H1 (cell line): ENCODE results near the gene GALNT11. TPM values are rescaled to one million over a fixed set of nuclear protein-coding genes. Genes with fewer than 3 reads are reported as not detected.

ENCODE experiments used
- CTCF ChIA-PET: fragments of 300-600 bp; sonication (Branson Sonifier 250); formaldehyde crosslinking; loops from one replicate; lab custom pipeline; 2021; ENCODE audit not compliant: partially characterized antibody; lab: Charles Lee
- POLR2A ChIA-PET: fragments of 300-600 bp; sonication (Branson Sonifier 250); formaldehyde crosslinking; loops from one replicate; lab custom pipeline; 2021; ENCODE audit warnings: inconsistent platforms; ENCODE audit not compliant: partially characterized antibody; lab: Charles Lee
- DNase-seq, 2 experiments: peaks; one replicate each; pipeline versions ENCODE4 v3.0.0 to v3.0.0-alpha.2; 2010 to 2022; ENCODE audit warnings: low spot score in 2 of 2, low read depth in 1 of 2, mixed read lengths in 1 of 2
- FAIRE-seq: peaks from 2 replicates; lab custom pipeline; 2011; peaks lifted over from hg19 to GRCh38; lab: Jason Lieb, UNC
- H2AFZ ChIP-seq: 2 replicates; pipeline ENCODE4 v1.8.1; 2012; ENCODE audit warnings: low read length, inconsistent platforms
- H2AK5ac ChIP-seq: 2 replicates; pipeline ENCODE4 v1.6.1; 2013; ENCODE audit warnings: low read depth, low read length
- H2BK120ac ChIP-seq: replicated peaks from 2 replicates; pipeline ENCODE3; 2013; ENCODE audit warnings: low read depth, low read length, inconsistent platforms
- H2BK12ac ChIP-seq: 2 replicates; pipeline ENCODE4 v1.6.1; 2013; ENCODE audit warnings: low read depth, low read length
- H2BK15ac ChIP-seq: 2 replicates; pipeline ENCODE4 v1.6.1; 2013; ENCODE audit warnings: low read length
- H2BK20ac ChIP-seq: 2 replicates; pipeline ENCODE4 v1.6.1; 2013; ENCODE audit warnings: low read length
- H2BK5ac ChIP-seq: 2 replicates; pipeline ENCODE4 v1.6.1; 2013; ENCODE audit warnings: low read depth, low read length
- H3K14ac ChIP-seq: 2 replicates; pipeline ENCODE4 v1.6.1; 2013; ENCODE audit warnings: inconsistent platforms; ENCODE audit not compliant: insufficient read length
- H3K18ac ChIP-seq: 2 replicates; pipeline ENCODE4 v1.6.1; 2013; ENCODE audit warnings: low read length; ENCODE audit errors: extremely low read depth
- H3K23ac ChIP-seq: 2 replicates; pipeline ENCODE4 v1.6.1; 2013; ENCODE audit warnings: inconsistent platforms; ENCODE audit not compliant: insufficient read length
- H3K23me2 ChIP-seq: 2 replicates; pipeline ENCODE4 v1.6.1; 2013; ENCODE audit warnings: low read depth, low read length
- H3K27ac ChIP-seq: 2 replicates; pipeline ENCODE4 v1.6.1; 2011; ENCODE audit warnings: low read depth, low read length, inconsistent platforms
- H3K27me3 ChIP-seq, 4 experiments: replicated peaks in 1 of 4; 1 replicate in 1 of 4; 2 replicates in 3 of 4; pipeline versions ENCODE4 v1.6.1 to v1.8.1; 2011 to 2013; ENCODE audit warnings: low read length in 3 of 4, mild to moderate bottlenecking in 3 of 4, inconsistent platforms in 2 of 4, mixed read lengths in 2 of 4, moderate library complexity in 1 of 4; ENCODE audit not compliant: control insufficient read depth in 3 of 4, insufficient read depth in 3 of 4; ENCODE audit errors: extremely low read depth in 1 of 4
- H3K36me3 ChIP-seq, 4 experiments: 2 replicates each; pipeline versions ENCODE4 v1.6.1 to v1.8.1; 2011 to 2013; ENCODE audit warnings: mild to moderate bottlenecking in 4 of 4, low read length in 3 of 4, moderate library complexity in 2 of 4, control low read depth in 1 of 4, inconsistent platforms in 1 of 4; ENCODE audit not compliant: insufficient read depth in 4 of 4, control insufficient read depth in 2 of 4
- H3K4ac ChIP-seq: replicated peaks from 2 replicates; pipeline ENCODE3; 2013; ENCODE audit warnings: low read length, low read depth, mixed read lengths, inconsistent platforms; ENCODE audit not compliant: insufficient read length
- H3K4me1 ChIP-seq, 4 experiments: replicated peaks in 1 of 4; 1 replicate in 1 of 4; 2 replicates in 3 of 4; pipeline versions ENCODE4 v1.6.1 to v1.8.1; 2011 to 2013; ENCODE audit warnings: low read length in 3 of 4, inconsistent platforms in 2 of 4, mixed read lengths in 1 of 4; ENCODE audit not compliant: insufficient read depth in 4 of 4, control insufficient read depth in 3 of 4
- H3K4me2 ChIP-seq, 2 experiments: 2 replicates each; pipeline versions ENCODE4 v1.6.1 to v1.8.1; 2011 to 2013; ENCODE audit warnings: low read depth in 2 of 2, low read length in 2 of 2, control low read depth in 1 of 2, inconsistent platforms in 1 of 2, mild to moderate bottlenecking in 1 of 2; ENCODE audit not compliant: insufficient read depth in 1 of 2
- H3K4me3 ChIP-seq, 4 experiments: fragments of 200-600, 300-600 bp in 1 of 4; sonication (generic), shearing (Covaris generic), sonication (Bioruptor Twin) in 1 of 4; 2 replicates each; pipeline versions ENCODE4 v1.5.1 to v1.8.1; 2011 to 2016; ENCODE audit warnings: low read length in 4 of 4, low read depth in 3 of 4, control low read depth in 2 of 4, inconsistent platforms in 2 of 4, mild to moderate bottlenecking in 2 of 4, mixed read lengths in 1 of 4, moderate library complexity in 1 of 4; ENCODE audit not compliant: insufficient read depth in 2 of 4; ENCODE audit errors: extremely low read depth in 1 of 4
- H3K56ac ChIP-seq: replicated peaks from 2 replicates; pipeline ENCODE3; 2013; ENCODE audit warnings: low read depth, mild to moderate bottlenecking, mixed read lengths, low read length, inconsistent platforms; ENCODE audit not compliant: insufficient read length
- H3K79me1 ChIP-seq: 2 replicates; pipeline ENCODE4 v1.6.1; 2013; ENCODE audit warnings: low read depth, low read length, control low read depth
- H3K79me2 ChIP-seq, 2 experiments: 2 replicates each; pipeline versions ENCODE4 v1.6.1 to v1.8.1; 2012 to 2013; ENCODE audit warnings: low read length in 2 of 2, mild to moderate bottlenecking in 2 of 2, inconsistent platforms in 1 of 2; ENCODE audit not compliant: insufficient read depth in 2 of 2, control insufficient read depth in 1 of 2
- H3K9ac ChIP-seq, 4 experiments: replicated peaks in 1 of 4; 1 replicate in 1 of 4; 2 replicates in 3 of 4; pipeline versions ENCODE4 v1.6.1 to v1.8.1; 2011 to 2013; ENCODE audit warnings: low read depth in 3 of 4, low read length in 3 of 4, control low read depth in 2 of 4, mild to moderate bottlenecking in 2 of 4, moderate library complexity in 2 of 4, inconsistent platforms in 1 of 4; ENCODE audit errors: extremely low read depth in 1 of 4
- H3K9me3 ChIP-seq, 2 experiments: 2 replicates each; pipeline versions ENCODE4 v1.6.1 to v1.8.1; 2012 to 2013; ENCODE audit warnings: mild to moderate bottlenecking in 2 of 2, moderate library complexity in 2 of 2, control low read depth in 1 of 2, inconsistent platforms in 1 of 2, low read depth in 1 of 2, low read length in 1 of 2, mixed read lengths in 1 of 2; ENCODE audit not compliant: insufficient read depth in 2 of 2
- H4K20me1 ChIP-seq, 2 experiments: replicated peaks in 1 of 2; 2 replicates each; pipeline versions ENCODE3 to v1.8.1; 2011 to 2013; ENCODE audit warnings: inconsistent platforms in 2 of 2, low read length in 2 of 2, mild to moderate bottlenecking in 1 of 2; ENCODE audit not compliant: insufficient read depth in 2 of 2, control insufficient read depth in 1 of 2
- H4K5ac ChIP-seq: 2 replicates; pipeline ENCODE4 v1.6.1; 2013; ENCODE audit warnings: low read length, low read depth, mixed read lengths, inconsistent platforms; ENCODE audit not compliant: insufficient read length
- H4K8ac ChIP-seq: 2 replicates; pipeline ENCODE4 v1.8.0; 2013; ENCODE audit warnings: mild to moderate bottlenecking, moderate library complexity, low read length, inconsistent platforms; ENCODE audit not compliant: insufficient read depth; ENCODE audit errors: extremely low read depth
- H4K91ac ChIP-seq: replicated peaks from 2 replicates; pipeline ENCODE3; 2013; ENCODE audit warnings: low read length, mixed read lengths, inconsistent platforms; ENCODE audit not compliant: insufficient read length
- HDAC6 ChIP-seq: IDR thresholded peaks from one replicate; pipeline ENCODE4 v1.7.1; 2012; ENCODE audit warnings: low read depth, mild to moderate bottlenecking, inconsistent platforms, low read length, moderate library complexity
- SAP30 ChIP-seq: fragments of 300-600 bp; sonication (generic); IDR thresholded peaks from 2 replicates; pipeline ENCODE4 v1.7.1; 2012; ENCODE audit warnings: low read length, moderate library complexity, mild to moderate bottlenecking, inconsistent platforms; ENCODE audit not compliant: insufficient read depth, insufficient replicate concordance
- SP1 ChIP-seq: IDR thresholded peaks from 2 replicates; pipeline ENCODE4 v1.6.1; 2011; ENCODE audit warnings: low read depth, low read length
- WGBS, 2 experiments: shearing (Covaris generic) in 1 of 2; methylation state at CpG; one replicate each; pipeline versions ENCODE4 v1.1.6 to v1.1.7; 2013 to 2015; ENCODE audit warnings: low lambda C conversion rate in 2 of 2, mixed read lengths in 2 of 2, inconsistent platforms in 1 of 2, low coverage in 1 of 2, missing lambda C conversion rate in 1 of 2; ENCODE audit not compliant: insufficient replicate concordance in 2 of 2, insufficient coverage in 1 of 2, insufficient read length in 1 of 2; ENCODE audit errors: extremely low coverage in 1 of 2, missing lambda C conversion rate in 1 of 2; 5-methylcytosine and 5-hydroxymethylcytosine counted together
- polyA plus RNA-seq, 7 experiments: library from polyadenylated mRNA; depleted of rRNA in 3 of 7; stranded (reverse) in 5 of 7; unstranded in 2 of 7; fragments of >200 nt in 5 of 7; fragments of 200-250 nt in 2 of 7; gene quantifications; 1 replicate in 5 of 7; 2 replicates in 1 of 7; 4 replicates in 1 of 7; pipeline versions ENCODE4 v1.2.1 to v1.2.3, GENCODE V29; 2011 to 2013; ENCODE audit warnings: missing spikeins in 2 of 7, mixed read lengths in 2 of 7
- total RNA-seq: library from RNA; stranded (reverse); fragmentation: NEBNext Ultra II Directional; extraction: Animal tissue kit (Norgen Biotek cat#: 25700); gene quantifications from 2 replicates; pipeline ENCODE4 v1.2.1, GENCODE V29; 2021

The GALNT11 gene
- total and polyA plus RNA-seq, 2 of the 8 experiments (the other 6 are each of a cell fraction or from before 2014, with no cell fraction given), result 20.5 to 23.2 TPM

DNA sequence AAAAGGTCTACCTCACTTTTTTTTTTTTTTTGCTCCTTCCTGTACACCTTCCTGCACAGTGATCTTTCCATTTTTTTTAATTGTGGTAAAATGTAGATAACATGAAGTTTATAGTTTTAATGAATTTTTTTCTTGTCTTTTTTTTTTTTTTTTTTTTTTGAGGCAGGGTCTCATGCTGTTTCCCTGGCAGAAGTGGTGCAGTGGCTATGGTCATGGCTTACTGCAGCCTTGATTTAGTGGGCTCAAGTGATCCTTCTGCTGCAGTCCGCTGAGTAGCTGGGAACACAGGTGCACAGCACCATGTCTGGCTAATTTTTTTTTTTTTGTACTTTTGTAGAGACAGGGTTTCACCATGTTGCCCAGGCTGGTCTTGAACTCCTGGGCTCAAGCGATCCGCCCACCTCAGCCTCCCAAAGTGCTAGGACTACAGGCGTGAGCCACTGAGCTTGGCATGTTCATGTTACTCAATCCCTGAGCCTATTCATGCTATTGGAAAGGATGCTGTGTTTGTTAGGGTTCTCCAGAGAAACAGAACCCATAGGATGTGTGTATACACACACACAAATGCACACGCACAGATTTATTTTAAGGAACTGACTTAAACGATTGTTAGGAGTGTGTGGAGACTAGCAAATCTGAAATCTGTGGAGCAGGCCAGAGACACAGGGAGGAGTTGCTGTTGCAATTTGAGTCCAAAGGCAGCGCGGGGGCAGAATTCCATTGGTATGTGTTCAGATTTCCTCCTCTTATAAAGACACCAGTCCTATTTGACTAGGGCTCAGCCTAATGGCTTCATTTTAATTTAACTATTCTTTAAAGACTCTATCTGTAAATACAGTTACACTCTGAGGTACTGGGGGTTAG lies 29.1 kb downstream of the GALNT11 start:
- no peaks in the 10 kb centered on the region for H3K23me2 ChIP-seq
- no peak overlapping the region for H3K14ac ChIP-seq
- H3K27me3 ChIP-seq, result no peaks in the 10 kb centered on the region
- no peaks in the 10 kb centered on the region for H3K9me3 ChIP-seq
- WGBS, 2 experiments, result 95% methylated on average over 8 of the region's 8 CpGs; no CpG with 5 or more reads in 1 of the 2 experiments
- peaks cover 1 to 18% (median 7%) of the 10 kb centered on the region in 4 experiments; a peak in 5 of 7 replicates for H3K4me1 ChIP-seq
- H3K27ac ChIP-seq, result no peak overlapping the region
- no peak overlapping the region for H3K56ac ChIP-seq
- DNase-seq, result no peak
- 0 out of 2 replicates have a peak overlapping the region, but pooled peaks have one; percentile 12 for H2BK12ac ChIP-seq
- 0 out of 2 replicates have a peak overlapping the region, but pooled peaks have one; percentile 78 for H2BK15ac ChIP-seq
- no peak overlapping the region for H2BK5ac ChIP-seq
- no peak overlapping the region for H3K18ac ChIP-seq
- H4K8ac ChIP-seq, result no peak overlapping the region
- 0 out of 2 replicates have a peak overlapping the region, but pooled peaks have one; percentile 30 for H2AK5ac ChIP-seq
- peaks cover 0 to 20% of the 10 kb centered on the region in 2 experiments; a peak in 3 of 4 replicates for H3K79me2 ChIP-seq
- CTCF ChIA-PET, result no interaction called here
- no peak overlapping the region; a peak in 1 of 7 replicates for H3K9ac ChIP-seq
- no peak overlapping the region for H3K23ac ChIP-seq
- H4K5ac ChIP-seq, result no peak overlapping the region
- no peaks in the 10 kb centered on the region; a peak in 1 of 8 replicates for H3K36me3 ChIP-seq
- H2BK20ac ChIP-seq, result no peak overlapping the region
- POLR2A ChIA-PET, result no interaction called here
- no peaks in the 10 kb centered on the region for H4K20me1 ChIP-seq
- no peak overlapping the region for H3K4me3 ChIP-seq
- H2AFZ ChIP-seq, result no peak overlapping the region
- H3K4me2 ChIP-seq, result no peak overlapping the region
- H3K79me1 ChIP-seq, result peaks cover 2% of the 10 kb centered on the region; the same call in 1 of the 2 replicates
- H3K4ac ChIP-seq, result no peak overlapping the region
- no peak overlapping the region for H4K91ac ChIP-seq
- H2BK120ac ChIP-seq, result no peak overlapping the region
- no peak for FAIRE-seq
- no peak for TF ChIP-seq SP1
- no peak for TF ChIP-seq SAP30
- no peak for TF ChIP-seq HDAC6
